Hepatocyte (in vitro differentiated cells): ENCODE data around the gene PDE4DIP.
"Not testable (repeated sequence)": the region's sequence is repeated elsewhere in the genome, so short reads cannot be mapped to it uniquely, and the experiment has no call there.

Source experiments
- EZH2 ChIP-seq: fragments of 200-600 bp; sonication (generic); IDR thresholded peaks from 2 replicates; pipeline ENCODE4 v1.6.1; 2016; ENCODE audit warnings: antibody characterized with exemption, mild to moderate bottlenecking, borderline replicate concordance
- TF ChIP-seq, protein P1 (sequence below): fragments of 200-600 bp; sonication (generic); IDR thresholded peaks from 2 replicates; pipeline ENCODE4 v1.5.1; 2016; ENCODE audit warnings: antibody characterized with exemption, mild to moderate bottlenecking; ENCODE audit not compliant: poor library complexity

DNA sequence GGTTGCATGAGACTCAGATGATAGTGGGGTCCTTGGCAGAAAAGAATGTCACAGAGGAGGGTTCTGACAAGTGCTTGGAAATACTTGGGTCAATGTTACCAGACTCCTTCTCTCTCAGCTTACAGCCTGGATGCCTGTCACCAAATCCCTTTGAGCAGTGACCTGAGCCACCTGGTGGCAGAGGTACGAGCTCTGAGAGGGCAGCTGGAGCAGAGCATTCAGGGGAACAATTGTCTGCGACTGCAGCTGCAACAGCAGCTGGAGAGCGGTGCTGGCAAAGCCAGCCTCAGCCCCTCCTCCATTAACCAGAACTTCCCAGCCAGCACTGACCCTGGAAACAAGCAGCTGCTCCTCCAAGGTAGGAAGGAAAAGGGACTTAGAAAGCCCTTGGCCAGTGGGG, 180.1 kb downstream of the PDE4DIP start:
- TF ChIP-seq, protein P1, sequence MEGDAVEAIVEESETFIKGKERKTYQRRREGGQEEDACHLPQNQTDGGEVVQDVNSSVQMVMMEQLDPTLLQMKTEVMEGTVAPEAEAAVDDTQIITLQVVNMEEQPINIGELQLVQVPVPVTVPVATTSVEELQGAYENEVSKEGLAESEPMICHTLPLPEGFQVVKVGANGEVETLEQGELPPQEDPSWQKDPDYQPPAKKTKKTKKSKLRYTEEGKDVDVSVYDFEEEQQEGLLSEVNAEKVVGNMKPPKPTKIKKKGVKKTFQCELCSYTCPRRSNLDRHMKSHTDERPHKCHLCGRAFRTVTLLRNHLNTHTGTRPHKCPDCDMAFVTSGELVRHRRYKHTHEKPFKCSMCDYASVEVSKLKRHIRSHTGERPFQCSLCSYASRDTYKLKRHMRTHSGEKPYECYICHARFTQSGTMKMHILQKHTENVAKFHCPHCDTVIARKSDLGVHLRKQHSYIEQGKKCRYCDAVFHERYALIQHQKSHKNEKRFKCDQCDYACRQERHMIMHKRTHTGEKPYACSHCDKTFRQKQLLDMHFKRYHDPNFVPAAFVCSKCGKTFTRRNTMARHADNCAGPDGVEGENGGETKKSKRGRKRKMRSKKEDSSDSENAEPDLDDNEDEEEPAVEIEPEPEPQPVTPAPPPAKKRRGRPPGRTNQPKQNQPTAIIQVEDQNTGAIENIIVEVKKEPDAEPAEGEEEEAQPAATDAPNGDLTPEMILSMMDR, result not testable (repeated sequence)
- not testable (repeated sequence) for TF ChIP-seq EZH2
